H1 (cell line): ENCODE measurements around the gene MRPL55. TPM values are rescaled to one million over a fixed set of nuclear protein-coding genes. Genes with fewer than 3 reads are reported as not detected.

Experiments used
- SIN3A ChIP-seq, 2 experiments: IDR thresholded peaks in 1 of 2; conservative IDR thresholded peaks in 1 of 2; 2 replicates each; pipeline ENCODE4 v1.6.1; 2011 to 2012; ENCODE audit warnings: low read length in 2 of 2, improper control_type of control experiment in 1 of 2, low read depth in 1 of 2, mild to moderate bottlenecking in 1 of 2
- polyA plus RNA-seq, 7 experiments: library from polyadenylated mRNA; depleted of rRNA in 3 of 7; stranded (reverse) in 5 of 7; unstranded in 2 of 7; fragments of >200 nt in 5 of 7; fragments of 200-250 nt in 2 of 7; gene quantifications; 1 replicate in 5 of 7; 2 replicates in 1 of 7; 4 replicates in 1 of 7; pipeline versions ENCODE4 v1.2.1 to v1.2.3, GENCODE V29; 2011 to 2013; ENCODE audit warnings: missing spikeins in 2 of 7, mixed read lengths in 2 of 7
- total RNA-seq: library from RNA; stranded (reverse); fragmentation: NEBNext Ultra II Directional; extraction: Animal tissue kit (Norgen Biotek cat#: 25700); gene quantifications from 2 replicates; pipeline ENCODE4 v1.2.1, GENCODE V29; 2021

The MRPL55 gene
- total and polyA plus RNA-seq, 2 of the 8 experiments (the other 6 are each of a cell fraction or from before 2014, with no cell fraction given) = 59.0 to 244 TPM

GRCh38 chr1:228101994-228102790, 6.9 kb downstream of the MRPL55 start (continued):
- peak in 1 of 2 experiments; percentile 21; a peak in 1 of 4 replicates for TF ChIP-seq SIN3A (conservative IDR thresholded peaks at IDR 0.05 in 1 of 2, IDR thresholded peaks at IDR 0.05 in 1 of 2; ENCODE audit: low read depth in 1 of 2, low read length in 2 of 2)
